DND-41 (cell line): Measurements from ENCODE around the gene NKX6-1.

ENCODE experiments used
- ATAC-seq: fragments of 200-7000 bp; cut with Tn5 transposase; 3 replicates; pipeline ENCODE4 v1.9.1; 2021; ENCODE audit warnings: low read depth; ENCODE audit not compliant: insufficient read depth
- DNase-seq: peaks from one replicate; pipeline ENCODE4 v3.0.0-alpha.2; 2020
- H2AFZ ChIP-seq: 2 replicates; pipeline ENCODE4 v1.6.0; 2012; ENCODE audit warnings: low read depth, low read length
- H3K27ac ChIP-seq: 2 replicates; pipeline ENCODE4 v1.5.1; 2012; ENCODE audit warnings: low read length, inconsistent platforms
- H3K27me3 ChIP-seq: fragments of 200-600 bp; sonication (generic); 2 replicates; pipeline ENCODE4 v1.6.0; 2012; ENCODE audit warnings: low read length, mild to moderate bottlenecking, inconsistent platforms; ENCODE audit not compliant: insufficient read depth, poor library complexity
- H3K36me3 ChIP-seq: 2 replicates; pipeline ENCODE4 v1.5.1; 2012; ENCODE audit warnings: low read length, inconsistent platforms; ENCODE audit not compliant: insufficient read depth
- H3K4me1 ChIP-seq: 2 replicates; pipeline ENCODE4 v1.5.1; 2012; ENCODE audit warnings: mild to moderate bottlenecking, low read length; ENCODE audit not compliant: insufficient read depth
- H3K4me2 ChIP-seq: 2 replicates; pipeline ENCODE4 v1.6.0; 2012; ENCODE audit warnings: mild to moderate bottlenecking, moderate library complexity, low read length, inconsistent platforms; ENCODE audit not compliant: insufficient read depth
- H3K4me3 ChIP-seq, 2 experiments: fragments of 200-600 bp in 1 of 2; shearing (Covaris generic) in 1 of 2; 2 replicates each; pipeline ENCODE4 v1.5.1; 2012 to 2016; ENCODE audit warnings: inconsistent platforms in 2 of 2, low read length in 2 of 2, mild to moderate bottlenecking in 2 of 2, low read depth in 1 of 2, moderate library complexity in 1 of 2
- H3K79me2 ChIP-seq: 2 replicates; pipeline ENCODE4 v1.6.0; 2012; ENCODE audit warnings: low read length, inconsistent platforms; ENCODE audit not compliant: insufficient read depth
- H3K9ac ChIP-seq: 2 replicates; pipeline ENCODE4 v1.6.0; 2012; ENCODE audit warnings: low read depth, mild to moderate bottlenecking, inconsistent platforms, low read length, moderate library complexity
- H3K9me3 ChIP-seq: 2 replicates; pipeline ENCODE4 v1.5.1; 2012; ENCODE audit warnings: low read length, moderate library complexity, mild to moderate bottlenecking, inconsistent platforms; ENCODE audit not compliant: insufficient read depth, severe bottlenecking
- H4K20me1 ChIP-seq: 2 replicates; pipeline ENCODE4 v1.6.0; 2012; ENCODE audit warnings: low read length; ENCODE audit not compliant: insufficient read depth
- EZH2 ChIP-seq: IDR thresholded peaks from 3 replicates; pipeline ENCODE4 v1.6.1; 2012; ENCODE audit warnings: borderline replicate concordance, low read depth, mild to moderate bottlenecking, moderate library complexity, low read length, inconsistent platforms; ENCODE audit not compliant: severe bottlenecking
- TF ChIP-seq, protein P1 (sequence below): IDR thresholded peaks from 2 replicates; pipeline ENCODE4 v1.5.1; 2012; ENCODE audit warnings: borderline replicate concordance, low read length, moderate library complexity, mild to moderate bottlenecking; ENCODE audit not compliant: poor library complexity, severe bottlenecking; ENCODE audit errors: extremely low read depth

Gene NKX6-1

DNA sequence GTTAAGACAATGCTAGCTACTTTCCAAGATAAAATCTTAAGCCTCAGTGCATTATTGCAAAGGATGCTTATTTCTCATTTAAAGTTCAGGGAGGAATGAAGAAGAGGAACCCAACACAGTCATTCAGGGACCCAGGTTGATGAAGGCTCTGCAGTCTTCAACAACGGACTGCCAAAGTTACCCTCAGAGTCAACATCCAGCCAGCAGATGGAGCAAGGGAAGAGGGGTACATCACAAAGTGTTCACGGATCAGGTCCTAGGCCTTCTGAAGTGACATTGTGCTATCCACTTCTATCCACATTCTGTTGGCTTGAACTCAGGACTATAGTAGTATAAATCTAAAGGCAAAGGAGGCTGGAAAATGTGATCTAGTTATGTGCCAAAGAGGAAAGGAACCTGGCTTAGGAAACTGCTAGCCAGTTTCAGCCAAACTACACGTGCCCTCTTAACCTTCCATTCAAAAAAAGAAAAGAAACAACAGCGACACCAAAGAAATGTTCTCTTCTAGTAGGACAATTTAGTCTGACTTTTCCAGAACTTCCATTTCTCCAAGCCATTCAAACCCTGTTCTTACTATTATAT lies 28.8 kb downstream of the NKX6-1 start:
- H3K27me3 ChIP-seq: no peaks in the 10 kb centered on the region
- no peak overlapping the region for H2AFZ ChIP-seq
- H3K9ac ChIP-seq: no peak overlapping the region
- no peaks in the 10 kb centered on the region for H3K79me2 ChIP-seq
- H3K27ac ChIP-seq: no peak overlapping the region
- H3K36me3 ChIP-seq: no peaks in the 10 kb centered on the region
- no peaks in the 10 kb centered on the region for H3K9me3 ChIP-seq
- H3K4me3 ChIP-seq: no peak overlapping the region
- DNase-seq (peak; percentile 6), ATAC-seq (no peak)
- no peaks in the 10 kb centered on the region for H4K20me1 ChIP-seq
- H3K4me2 ChIP-seq: no peak overlapping the region
- no peaks in the 10 kb centered on the region for H3K4me1 ChIP-seq
- no peak for TF ChIP-seq EZH2
- TF ChIP-seq, protein P1, sequence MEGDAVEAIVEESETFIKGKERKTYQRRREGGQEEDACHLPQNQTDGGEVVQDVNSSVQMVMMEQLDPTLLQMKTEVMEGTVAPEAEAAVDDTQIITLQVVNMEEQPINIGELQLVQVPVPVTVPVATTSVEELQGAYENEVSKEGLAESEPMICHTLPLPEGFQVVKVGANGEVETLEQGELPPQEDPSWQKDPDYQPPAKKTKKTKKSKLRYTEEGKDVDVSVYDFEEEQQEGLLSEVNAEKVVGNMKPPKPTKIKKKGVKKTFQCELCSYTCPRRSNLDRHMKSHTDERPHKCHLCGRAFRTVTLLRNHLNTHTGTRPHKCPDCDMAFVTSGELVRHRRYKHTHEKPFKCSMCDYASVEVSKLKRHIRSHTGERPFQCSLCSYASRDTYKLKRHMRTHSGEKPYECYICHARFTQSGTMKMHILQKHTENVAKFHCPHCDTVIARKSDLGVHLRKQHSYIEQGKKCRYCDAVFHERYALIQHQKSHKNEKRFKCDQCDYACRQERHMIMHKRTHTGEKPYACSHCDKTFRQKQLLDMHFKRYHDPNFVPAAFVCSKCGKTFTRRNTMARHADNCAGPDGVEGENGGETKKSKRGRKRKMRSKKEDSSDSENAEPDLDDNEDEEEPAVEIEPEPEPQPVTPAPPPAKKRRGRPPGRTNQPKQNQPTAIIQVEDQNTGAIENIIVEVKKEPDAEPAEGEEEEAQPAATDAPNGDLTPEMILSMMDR: peak; percentile 42

DNA sequence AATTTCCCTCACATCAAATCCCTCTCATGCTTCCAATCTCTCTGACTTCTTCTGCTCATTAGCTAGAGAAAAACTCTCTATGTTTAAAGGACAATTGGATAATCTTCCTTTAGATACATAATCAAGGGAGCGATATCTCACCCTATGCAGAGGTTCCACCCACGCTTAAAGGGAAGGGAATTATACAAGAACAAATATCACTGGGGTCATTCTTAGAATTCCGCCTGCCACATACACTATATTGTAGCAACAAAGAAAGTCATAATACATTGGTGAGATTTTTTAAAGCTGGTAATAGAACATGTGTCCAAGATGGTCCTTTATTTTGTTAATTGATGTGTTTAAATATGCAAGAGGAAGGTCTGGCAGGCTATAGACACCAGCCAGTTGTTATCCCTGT lies 31.5 kb downstream of the NKX6-1 start:
- H4K20me1 ChIP-seq: no peaks in the 10 kb centered on the region
- TF ChIP-seq, protein P1: no peak
- TF ChIP-seq EZH2: no peak
- H3K27ac ChIP-seq: no peak overlapping the region
- ATAC-seq (no peak), DNase-seq (no peak)
- H3K4me3 ChIP-seq: no peak overlapping the region
- no peaks in the 10 kb centered on the region for H3K27me3 ChIP-seq
- no peak overlapping the region for H3K9ac ChIP-seq
- no peaks in the 10 kb centered on the region for H3K4me1 ChIP-seq
- no peaks in the 10 kb centered on the region for H3K36me3 ChIP-seq
- no peak overlapping the region for H2AFZ ChIP-seq
- no peaks in the 10 kb centered on the region for H3K79me2 ChIP-seq
- no peaks in the 10 kb centered on the region for H3K9me3 ChIP-seq
- no peak overlapping the region for H3K4me2 ChIP-seq

DNA sequence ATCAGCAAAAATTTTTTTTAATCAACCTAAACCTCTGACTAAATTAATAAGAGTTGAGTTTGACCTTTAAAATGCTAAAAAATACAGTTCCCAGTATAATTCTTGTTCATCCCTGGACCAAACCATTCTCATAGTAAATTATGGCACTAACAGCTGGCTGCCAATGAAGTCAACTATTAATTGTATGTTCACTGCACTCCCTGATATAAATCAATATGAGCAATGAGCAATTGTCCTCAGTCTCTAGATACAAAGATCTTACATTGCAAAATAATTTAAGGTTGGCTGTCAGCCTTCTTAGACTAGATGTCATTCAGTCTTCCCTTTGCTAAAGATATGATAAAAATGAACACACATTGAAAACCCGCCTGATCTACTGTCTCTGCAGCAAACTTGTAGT lies 39.3 kb downstream of the NKX6-1 start:
- no peak for DNase-seq
- Histone ChIP-seq H3K4me3 (no peak overlapping the region), H3K9ac (no peak overlapping the region), H3K4me2 (no peak overlapping the region), H3K27ac (no peak overlapping the region), H3K9me3 (no peaks in the 10 kb centered on the region), H2AFZ (no peak overlapping the region), H3K27me3 (no peaks in the 10 kb centered on the region), H3K79me2 (no peaks in the 10 kb centered on the region), H3K4me1 (no peaks in the 10 kb centered on the region), H4K20me1 (no peaks in the 10 kb centered on the region), H3K36me3 (no peaks in the 10 kb centered on the region)
- TF ChIP-seq EZH2: no peak
- TF ChIP-seq, protein P1: no peak
- no peak for ATAC-seq

DNA sequence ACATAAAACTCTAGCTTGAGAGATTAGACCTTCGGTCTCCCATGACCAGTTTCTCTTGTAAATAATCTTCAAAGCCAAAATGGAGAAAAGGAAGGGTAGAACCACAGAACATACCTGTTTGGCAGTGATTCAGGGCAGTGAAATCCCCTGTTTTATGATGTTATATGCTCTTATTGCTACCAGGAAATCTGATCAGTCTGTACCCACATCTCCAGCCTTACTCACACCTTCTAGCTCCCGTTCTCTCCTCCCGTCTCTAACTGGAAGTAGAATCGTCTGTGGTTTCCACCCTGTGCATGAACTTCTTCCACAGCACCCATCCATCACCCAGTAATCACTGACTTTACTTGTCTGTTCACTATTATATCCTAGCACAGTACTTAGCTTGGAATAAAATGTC lies 42.9 kb downstream of the NKX6-1 start:
- no peak for TF ChIP-seq EZH2
- TF ChIP-seq, protein P1: no peak
- H4K20me1 ChIP-seq: no peaks in the 10 kb centered on the region
- H2AFZ ChIP-seq: no peak overlapping the region
- ATAC-seq (no peak), DNase-seq (no peak)
- H3K27ac ChIP-seq: no peak overlapping the region
- H3K4me2 ChIP-seq: no peak overlapping the region
- no peaks in the 10 kb centered on the region for H3K27me3 ChIP-seq
- no peaks in the 10 kb centered on the region for H3K79me2 ChIP-seq
- no peaks in the 10 kb centered on the region for H3K4me1 ChIP-seq
- no peak overlapping the region for H3K9ac ChIP-seq
- no peaks in the 10 kb centered on the region for H3K36me3 ChIP-seq
- no peak overlapping the region for H3K4me3 ChIP-seq
- no peaks in the 10 kb centered on the region for H3K9me3 ChIP-seq
